GM19238 (cell line): ENCODE measurements around the gene SMNDC1.
"Not testable (repeated sequence)": the region's sequence is repeated elsewhere in the genome, so short reads cannot be mapped to it uniquely, and the experiment has no call there.

Experiments
- DNase-seq: peaks from one replicate; pipeline ENCODE4 v3.0.0; 2011; ENCODE audit warnings: low spot score; ENCODE audit not compliant: insufficient read length

The SMNDC1 gene

DNA sequence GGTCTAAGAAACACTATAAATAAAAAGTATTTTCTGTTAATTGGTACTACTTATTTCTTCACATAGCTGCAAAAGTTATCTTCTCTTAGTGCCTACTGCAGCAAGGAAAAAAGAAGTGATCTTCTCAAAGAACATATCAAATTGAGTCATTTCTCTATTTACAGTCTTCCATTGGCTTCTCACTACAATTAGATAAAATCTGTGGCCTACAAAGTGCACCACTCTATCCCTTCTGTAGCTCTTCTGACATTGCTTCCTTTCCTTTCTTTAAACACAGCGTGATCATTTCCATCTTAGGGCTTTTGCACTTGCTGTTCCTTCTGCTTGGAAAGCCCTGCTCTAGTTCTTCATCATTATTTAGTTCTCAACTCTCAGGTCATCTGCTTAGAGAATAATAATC lies 52.6 kb downstream of the SMNDC1 start:
- no peak for DNase-seq

DNA sequence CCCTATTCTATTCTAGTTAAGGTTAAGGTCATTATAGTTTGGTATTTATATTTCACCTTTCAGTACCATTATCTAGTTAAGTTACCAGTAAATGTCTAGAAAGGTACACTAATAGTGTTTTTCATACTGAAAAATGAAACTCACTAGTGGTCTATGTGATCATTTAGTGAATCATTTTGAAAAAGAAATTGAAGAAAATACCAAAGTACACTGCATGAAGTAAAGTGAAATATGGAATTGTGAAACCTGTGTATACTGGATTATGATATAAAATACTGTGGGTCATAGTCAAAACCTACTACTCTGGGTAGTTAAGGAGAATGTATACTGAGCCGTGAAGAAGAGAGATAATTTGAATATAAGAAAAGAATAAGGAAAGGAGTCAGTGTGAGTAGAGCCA lies 53.3 kb downstream of the SMNDC1 start:
- not testable (repeated sequence) for DNase-seq

DNA sequence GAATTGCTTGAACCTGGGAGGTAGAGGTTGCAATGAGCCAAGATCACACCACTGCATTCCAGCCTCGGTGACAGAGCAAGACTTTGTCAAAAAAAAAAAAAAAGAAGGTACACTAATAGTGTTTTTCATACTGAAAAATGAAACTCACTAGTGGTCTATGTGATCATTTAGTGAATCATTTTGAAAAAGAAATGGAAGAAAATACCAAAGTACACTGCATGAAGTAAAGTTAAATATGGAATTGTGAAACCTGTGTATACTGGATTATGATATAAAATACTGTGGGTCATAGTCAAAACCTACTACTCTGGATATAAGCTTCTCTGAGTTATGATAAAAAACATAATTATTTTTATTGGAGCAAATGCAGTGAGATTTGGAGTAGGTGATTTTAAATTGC lies 55.2 kb downstream of the SMNDC1 start:
- not testable (repeated sequence) for DNase-seq

DNA sequence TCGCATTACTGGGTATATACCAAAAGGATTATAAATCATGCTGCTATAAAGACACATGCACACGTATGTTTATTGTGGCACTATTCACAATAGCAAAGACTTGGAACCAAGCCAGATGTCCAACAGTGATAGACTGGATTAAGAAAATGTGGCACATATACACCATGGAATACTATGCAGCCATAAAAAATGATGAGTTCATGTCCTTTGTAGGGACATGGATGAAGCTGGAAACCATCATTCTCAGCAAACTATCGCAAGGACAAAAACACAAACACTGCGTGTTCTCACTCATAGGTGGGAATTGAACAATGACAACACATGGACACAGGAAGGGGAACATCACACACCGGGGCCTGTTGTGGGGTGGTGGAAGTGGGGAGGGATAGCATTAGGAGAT lies 56.9 kb downstream of the SMNDC1 start:
- not testable (repeated sequence) for DNase-seq

DNA sequence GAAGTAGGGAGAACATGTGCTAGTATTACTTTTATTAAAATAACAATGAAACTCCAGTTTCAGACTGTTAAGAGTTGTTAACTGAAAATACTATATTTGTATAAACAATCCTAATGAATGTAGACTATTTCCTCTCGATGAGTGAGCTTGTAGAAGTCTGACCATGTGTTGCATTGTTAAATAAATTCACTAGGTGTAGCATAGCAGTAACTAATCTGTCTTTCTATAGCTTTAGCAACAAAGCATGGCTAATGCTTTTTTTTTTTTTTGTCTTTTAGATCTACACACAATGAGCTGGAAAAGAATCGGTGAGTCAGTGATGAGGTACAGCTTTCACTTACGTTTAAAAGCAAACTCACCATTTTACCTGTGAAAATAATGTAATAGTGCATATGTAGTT lies 60.2 kb downstream of the SMNDC1 start:
- DNase-seq: no peak

DNA sequence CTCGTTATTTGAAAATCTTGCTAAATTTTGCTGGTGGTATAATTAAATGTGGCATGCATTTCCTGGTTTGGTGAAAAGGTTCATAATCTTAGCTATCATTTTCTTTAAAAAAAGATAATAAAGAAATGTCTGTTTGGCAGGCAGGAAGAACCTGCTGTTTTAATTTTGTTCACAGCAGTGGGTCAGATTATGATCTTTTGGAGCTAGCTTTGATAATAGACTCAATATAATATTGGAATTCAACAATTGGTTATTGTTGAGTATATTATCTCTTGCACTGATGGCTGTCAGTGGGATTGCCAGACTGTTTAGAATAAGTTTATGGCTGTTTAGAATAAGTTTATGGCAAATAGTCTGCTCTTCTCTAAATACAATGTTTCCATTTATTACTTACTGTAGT lies 62.2 kb downstream of the SMNDC1 start:
- no peak for DNase-seq

DNA sequence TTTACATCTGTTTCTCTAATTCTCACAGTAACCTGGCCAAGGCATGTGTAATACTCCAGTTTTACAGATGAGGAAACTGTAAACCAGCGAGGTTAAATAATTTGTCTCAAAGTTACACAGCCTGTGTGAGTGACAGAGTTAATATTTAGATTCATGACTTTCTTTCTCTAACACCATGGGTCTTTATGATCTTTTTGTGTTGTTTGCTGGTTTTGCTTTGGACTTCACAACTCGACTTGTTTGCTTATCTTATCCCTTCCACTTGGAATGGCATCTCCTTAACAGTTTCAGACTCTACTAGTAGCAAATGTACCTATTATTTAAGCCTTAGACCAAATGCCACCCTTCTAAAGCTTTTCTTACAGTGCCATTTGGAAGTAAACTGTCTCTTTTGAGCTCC lies 62.9 kb downstream of the SMNDC1 start:
- DNase-seq: no peak

DNA sequence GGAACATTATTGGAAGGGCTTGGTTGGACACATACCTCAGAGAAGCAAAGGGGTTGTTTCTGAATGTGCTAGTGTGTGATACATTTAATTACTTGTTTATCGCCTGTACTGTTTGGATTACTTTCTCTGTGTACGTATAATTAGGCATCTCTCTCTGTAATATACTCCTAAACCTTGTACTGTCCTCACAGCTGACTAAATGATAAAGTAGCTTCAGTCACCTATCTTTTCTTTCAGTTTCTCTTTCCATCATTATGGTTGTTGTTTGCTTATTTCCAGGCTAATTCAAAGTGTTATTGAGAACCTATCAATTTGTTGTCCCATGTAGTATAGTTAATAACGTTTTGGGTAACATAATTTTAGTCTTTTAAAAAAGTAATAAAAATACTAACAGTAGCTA lies 63.3 kb downstream of the SMNDC1 start:
- no peak for DNase-seq
